Ishikawa (cell line): Measurements from ENCODE around the gene DCUN1D1.

Experiments used
- CEBPB ChIP-seq: IDR thresholded peaks from 2 replicates; pipeline ENCODE4 v1.6.1; 2012
- CREB1 ChIP-seq: IDR thresholded peaks from 2 replicates; pipeline ENCODE4 v1.6.1; 2012; ENCODE audit warnings: low read depth
- EGR1 ChIP-seq: IDR thresholded peaks from 2 replicates; pipeline ENCODE4 v1.6.1; 2012
- EP300 ChIP-seq: IDR thresholded peaks from 2 replicates; pipeline ENCODE4 v1.6.1; 2012; ENCODE audit warnings: borderline replicate concordance
- FOXM1 ChIP-seq: IDR thresholded peaks from 2 replicates; pipeline ENCODE4 v1.6.1; 2012; ENCODE audit warnings: low read depth, borderline replicate concordance
- MAX ChIP-seq: IDR thresholded peaks from 2 replicates; pipeline ENCODE4 v1.6.1; 2012
- NFIC ChIP-seq: IDR thresholded peaks from 2 replicates; pipeline ENCODE4 v1.6.1; 2012
- RAD21 ChIP-seq: IDR thresholded peaks from 2 replicates; pipeline ENCODE4 v1.6.1; 2012; ENCODE audit warnings: low read depth
- REST ChIP-seq: IDR thresholded peaks from 2 replicates; pipeline ENCODE4 v1.6.1; 2012; ENCODE audit warnings: low read depth, mild to moderate bottlenecking
- TAF1 ChIP-seq: IDR thresholded peaks from 2 replicates; pipeline ENCODE4 v1.6.1; 2012; ENCODE audit warnings: low read depth, mild to moderate bottlenecking
- TCF12 ChIP-seq: IDR thresholded peaks from 2 replicates; pipeline ENCODE4 v1.6.1; 2012; ENCODE audit warnings: low read depth
- TEAD4 ChIP-seq: IDR thresholded peaks from 2 replicates; pipeline ENCODE4 v1.6.1; 2012
- USF1 ChIP-seq: IDR thresholded peaks from 2 replicates; pipeline ENCODE4 v1.6.1; 2012
- YY1 ChIP-seq: IDR thresholded peaks from 2 replicates; pipeline ENCODE4 v1.6.1; 2012; ENCODE audit warnings: low read depth
- ZBTB7A ChIP-seq: IDR thresholded peaks from 2 replicates; pipeline ENCODE4 v1.6.1; 2012; ENCODE audit warnings: low read depth

DCUN1D1 gene

GRCh38 chr3:182972387-182972786 is 8.0 kb downstream of the DCUN1D1 start:
- TF ChIP-seq CEBPB (no peak), TEAD4 (no peak), YY1 (no peak), RAD21 (no peak), CREB1 (no peak), REST (no peak), NFIC (no peak), EGR1 (no peak), USF1 (no peak), ZBTB7A (no peak), TAF1 (no peak), EP300 (no peak), TCF12 (no peak), MAX (no peak), FOXM1 (no peak)

- TF ChIP-seq ZBTB7A = no peak
- no peak for TF ChIP-seq CREB1
- no peak for TF ChIP-seq REST
- no peak for TF ChIP-seq TCF12
- no peak for TF ChIP-seq TAF1
- no peak for TF ChIP-seq YY1
- TF ChIP-seq TEAD4 = no peak
- TF ChIP-seq NFIC = no peak
Measured at GRCh38 chr3:182971637-182972036, 8.7 kb downstream of the DCUN1D1 start.

- no peak for TF ChIP-seq NFIC
- TF ChIP-seq TAF1 = no peak
- TF ChIP-seq TCF12 = no peak
- no peak for TF ChIP-seq MAX
- no peak for TF ChIP-seq FOXM1
- TF ChIP-seq ZBTB7A = no peak
- TF ChIP-seq CEBPB = no peak
- no peak for TF ChIP-seq YY1
Measured at GRCh38 chr3:182970811-182971418, 9.4 kb downstream of the DCUN1D1 start.

- no peak for TF ChIP-seq MAX
- no peak for TF ChIP-seq RAD21
- TF ChIP-seq TAF1 = no peak
- TF ChIP-seq EP300 = no peak
Measured at GRCh38 chr3:182969853-182970252, 10.5 kb downstream of the DCUN1D1 start.

- TF ChIP-seq RAD21 (no peak), USF1 (no peak), TEAD4 (no peak), CREB1 (no peak), REST (no peak), NFIC (no peak), EP300 (no peak), CEBPB (no peak), TAF1 (no peak), YY1 (no peak), FOXM1 (no peak)
Measured at GRCh38 chr3:182969277-182969676, 11.1 kb downstream of the DCUN1D1 start.
